GM23338 (cell line): ENCODE data around the gene RIN3. TPM values are rescaled to one million over a fixed set of nuclear protein-coding genes. Genes with fewer than 3 reads are reported as not detected.

Source experiments
- ATAC-seq: fragments of 200-7000 bp; cut with Tn5 transposase; 3 replicates; pipeline ENCODE4 v1.9.1; 2020
- DNase-seq: peaks from one replicate; pipeline ENCODE4 v3.0.0-alpha.2; 2015; ENCODE audit warnings: low spot score
- H2AFZ ChIP-seq: fragments of 200-600 bp; sonication (generic); 2 replicates; pipeline ENCODE4 v1.8.0; 2016; ENCODE audit warnings: antibody characterized with exemption, mild to moderate bottlenecking, moderate library complexity
- H3F3A ChIP-seq: fragments of 200-600 bp; sonication (generic); replicated peaks from 2 replicates; pipeline ENCODE4 v1.8.0; 2017; ENCODE audit warnings: antibody characterized with exemption, mixed run types, low read depth
- H3K27ac ChIP-seq: fragments of 200-600 bp; sonication (generic); 2 replicates; pipeline ENCODE4 v1.6.1; 2016; ENCODE audit warnings: low read depth
- H3K27me3 ChIP-seq: fragments of 200-600 bp; sonication (generic); 2 replicates; pipeline ENCODE4 v1.8.0; 2016; ENCODE audit warnings: mild to moderate bottlenecking, mixed run types, moderate library complexity; ENCODE audit not compliant: insufficient read depth
- H3K36me3 ChIP-seq: fragments of 200-600 bp; sonication (generic); 2 replicates; pipeline ENCODE4 v1.8.0; 2016; ENCODE audit warnings: mild to moderate bottlenecking; ENCODE audit not compliant: insufficient read depth
- H3K4me1 ChIP-seq: fragments of 200-600 bp; sonication (generic); 2 replicates; pipeline ENCODE4 v1.8.0; 2016; ENCODE audit warnings: mild to moderate bottlenecking, moderate library complexity; ENCODE audit not compliant: insufficient read depth
- H3K4me2 ChIP-seq: fragments of 200-600 bp; sonication (generic); 2 replicates; pipeline ENCODE4 v1.7.1; 2017; ENCODE audit warnings: mixed run types
- H3K4me3 ChIP-seq: fragments of 200-600 bp; sonication (generic); 2 replicates; pipeline ENCODE4 v1.6.1; 2016; ENCODE audit warnings: mixed run types
- H3K79me2 ChIP-seq: fragments of 200-600 bp; sonication (generic); replicated peaks from 2 replicates; pipeline ENCODE4 v1.8.0; 2017; ENCODE audit warnings: mild to moderate bottlenecking; ENCODE audit not compliant: insufficient read depth
- H3K9me2 ChIP-seq: fragments of 200-600 bp; sonication (generic); 2 replicates; pipeline ENCODE4 v1.8.0; 2017; ENCODE audit not compliant: insufficient read depth
- H4K20me1 ChIP-seq: fragments of 200-600 bp; sonication (generic); replicated peaks from 2 replicates; pipeline ENCODE4 v1.8.0; 2017; ENCODE audit warnings: mild to moderate bottlenecking; ENCODE audit not compliant: insufficient read depth
- H3K27ac Mint-ChIP-seq: 2 replicates; pipeline ENCODE4 v1.8.0; 2020; ENCODE audit warnings: inconsistent platforms, mild to moderate bottlenecking, moderate library complexity, mixed read lengths
- H3K27me3 Mint-ChIP-seq: 3 replicates; pipeline ENCODE4 v1.8.0; 2022; ENCODE audit warnings: low read depth, mild to moderate bottlenecking, moderate library complexity, mixed read lengths, inconsistent platforms; ENCODE audit not compliant: insufficient read depth, poor library complexity
- H3K36me3 Mint-ChIP-seq: 3 replicates; pipeline ENCODE4 v1.8.0; 2021; ENCODE audit warnings: low read depth, mild to moderate bottlenecking, inconsistent platforms, moderate library complexity, mixed read lengths
- H3K4me1 Mint-ChIP-seq: 3 replicates; pipeline ENCODE4 v1.8.0; 2020; ENCODE audit warnings: mild to moderate bottlenecking, inconsistent platforms, mixed read lengths
- H3K4me3 Mint-ChIP-seq: 3 replicates; pipeline ENCODE4 v1.8.0; 2021; ENCODE audit warnings: moderate library complexity, mild to moderate bottlenecking, inconsistent platforms, mixed read lengths
- H3K9me3 Mint-ChIP-seq: 3 replicates; pipeline ENCODE4 v1.8.0; 2020; ENCODE audit warnings: moderate library complexity, mild to moderate bottlenecking, inconsistent platforms, mixed read lengths
- CTCF ChIP-seq, 2 experiments: fragments of 200-600 bp in 1 of 2; sonication (generic) in 1 of 2; conservative IDR thresholded peaks; 2 replicates each; pipeline versions ENCODE4 v1.5.1 to v1.6.1; 2016 to 2017; ENCODE audit warnings: antibody characterized with exemption in 2 of 2, low read depth in 2 of 2, mild to moderate bottlenecking in 2 of 2, moderate library complexity in 1 of 2
- ETS1 ChIP-seq: IDR thresholded peaks from 2 replicates; pipeline ENCODE4 v1.6.1; 2016; ENCODE audit warnings: antibody characterized with exemption
- EZH2phosphoT487 ChIP-seq: fragments of 200-600 bp; sonication (generic); IDR thresholded peaks from one replicate; pipeline ENCODE4 v1.8.1; 2018; ENCODE audit warnings: antibody characterized with exemption; ENCODE audit not compliant: unreplicated experiment
- JUNB ChIP-seq: IDR thresholded peaks from one replicate; pipeline ENCODE4 v1.6.1; 2016; ENCODE audit warnings: antibody characterized with exemption; ENCODE audit not compliant: unreplicated experiment
- NANOG ChIP-seq: IDR thresholded peaks from 2 replicates; pipeline ENCODE4 v1.6.1; 2016; ENCODE audit warnings: antibody characterized with exemption, borderline replicate concordance
- POLR2AphosphoS5 ChIP-seq: IDR thresholded peaks from 2 replicates; pipeline ENCODE4 v1.6.1; 2016; ENCODE audit warnings: antibody characterized with exemption, low read depth
- REST ChIP-seq: IDR thresholded peaks from one replicate; pipeline ENCODE4 v1.6.1; 2018; ENCODE audit warnings: antibody characterized with exemption; ENCODE audit not compliant: unreplicated experiment
- STAT1 ChIP-seq: IDR thresholded peaks from one replicate; pipeline ENCODE4 v1.6.1; 2016; ENCODE audit warnings: antibody characterized with exemption; ENCODE audit not compliant: unreplicated experiment
- ZNF114 ChIP-seq: fragments of 250-450 bp; sonication (Bioruptor Pico); IDR thresholded peaks from 2 replicates; pipeline ENCODE4 v1.5.0; 2020; ENCODE audit warnings: mild to moderate bottlenecking, moderate library complexity
- ZNF331 ChIP-seq: fragments of 250-450 bp; sonication (Bioruptor Pico); IDR thresholded peaks from 2 replicates; pipeline ENCODE4 v1.5.0; 2020; ENCODE audit warnings: low read depth, mild to moderate bottlenecking, moderate library complexity
- polyA plus RNA-seq: library from polyadenylated mRNA; unstranded; fragments of >200 nt; fragmentation: Nextera tagmentation; extraction: Ambion mirVana; gene quantifications from 2 replicates; pipeline ENCODE4 v1.2.1, GENCODE V29; 2016
- total RNA-seq: library from RNA; depleted of rRNA; stranded (reverse); fragments of >200 nt; shearing (Covaris generic); gene quantifications from 2 replicates; pipeline ENCODE4 v1.2.3, GENCODE V29; 2014
- TF ChIP-seq, protein P1 (sequence below): fragments of 250-450 bp; sonication (Bioruptor Pico); IDR thresholded peaks from 2 replicates; pipeline ENCODE4 v1.5.0; 2020; ENCODE audit warnings: mild to moderate bottlenecking, moderate library complexity

RIN3 gene
- total and polyA plus RNA-seq, 2 experiments from 2014 or later, result 0.97 to 1.5 TPM

DNA sequence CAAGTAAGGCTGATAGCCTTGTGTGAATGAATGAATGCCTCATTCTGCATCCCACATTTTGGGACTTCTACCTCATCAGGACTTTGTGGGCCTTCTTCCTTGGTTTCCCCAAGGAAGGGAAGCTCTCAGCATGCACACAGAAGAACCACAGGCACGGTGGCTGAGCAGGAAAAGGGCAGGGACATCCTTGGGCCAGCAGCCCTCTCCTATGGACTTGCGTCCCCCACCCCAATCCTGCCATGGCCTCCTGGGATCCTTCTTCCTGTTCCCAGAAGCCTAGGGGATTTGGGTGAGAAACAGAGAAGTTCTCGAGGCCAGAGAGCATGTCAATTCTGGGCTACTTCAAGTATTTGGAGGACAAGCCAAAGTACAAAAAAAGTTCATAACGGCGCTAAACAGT, 165.2 kb downstream of the RIN3 start (continued):
- TF ChIP-seq, protein P1, sequence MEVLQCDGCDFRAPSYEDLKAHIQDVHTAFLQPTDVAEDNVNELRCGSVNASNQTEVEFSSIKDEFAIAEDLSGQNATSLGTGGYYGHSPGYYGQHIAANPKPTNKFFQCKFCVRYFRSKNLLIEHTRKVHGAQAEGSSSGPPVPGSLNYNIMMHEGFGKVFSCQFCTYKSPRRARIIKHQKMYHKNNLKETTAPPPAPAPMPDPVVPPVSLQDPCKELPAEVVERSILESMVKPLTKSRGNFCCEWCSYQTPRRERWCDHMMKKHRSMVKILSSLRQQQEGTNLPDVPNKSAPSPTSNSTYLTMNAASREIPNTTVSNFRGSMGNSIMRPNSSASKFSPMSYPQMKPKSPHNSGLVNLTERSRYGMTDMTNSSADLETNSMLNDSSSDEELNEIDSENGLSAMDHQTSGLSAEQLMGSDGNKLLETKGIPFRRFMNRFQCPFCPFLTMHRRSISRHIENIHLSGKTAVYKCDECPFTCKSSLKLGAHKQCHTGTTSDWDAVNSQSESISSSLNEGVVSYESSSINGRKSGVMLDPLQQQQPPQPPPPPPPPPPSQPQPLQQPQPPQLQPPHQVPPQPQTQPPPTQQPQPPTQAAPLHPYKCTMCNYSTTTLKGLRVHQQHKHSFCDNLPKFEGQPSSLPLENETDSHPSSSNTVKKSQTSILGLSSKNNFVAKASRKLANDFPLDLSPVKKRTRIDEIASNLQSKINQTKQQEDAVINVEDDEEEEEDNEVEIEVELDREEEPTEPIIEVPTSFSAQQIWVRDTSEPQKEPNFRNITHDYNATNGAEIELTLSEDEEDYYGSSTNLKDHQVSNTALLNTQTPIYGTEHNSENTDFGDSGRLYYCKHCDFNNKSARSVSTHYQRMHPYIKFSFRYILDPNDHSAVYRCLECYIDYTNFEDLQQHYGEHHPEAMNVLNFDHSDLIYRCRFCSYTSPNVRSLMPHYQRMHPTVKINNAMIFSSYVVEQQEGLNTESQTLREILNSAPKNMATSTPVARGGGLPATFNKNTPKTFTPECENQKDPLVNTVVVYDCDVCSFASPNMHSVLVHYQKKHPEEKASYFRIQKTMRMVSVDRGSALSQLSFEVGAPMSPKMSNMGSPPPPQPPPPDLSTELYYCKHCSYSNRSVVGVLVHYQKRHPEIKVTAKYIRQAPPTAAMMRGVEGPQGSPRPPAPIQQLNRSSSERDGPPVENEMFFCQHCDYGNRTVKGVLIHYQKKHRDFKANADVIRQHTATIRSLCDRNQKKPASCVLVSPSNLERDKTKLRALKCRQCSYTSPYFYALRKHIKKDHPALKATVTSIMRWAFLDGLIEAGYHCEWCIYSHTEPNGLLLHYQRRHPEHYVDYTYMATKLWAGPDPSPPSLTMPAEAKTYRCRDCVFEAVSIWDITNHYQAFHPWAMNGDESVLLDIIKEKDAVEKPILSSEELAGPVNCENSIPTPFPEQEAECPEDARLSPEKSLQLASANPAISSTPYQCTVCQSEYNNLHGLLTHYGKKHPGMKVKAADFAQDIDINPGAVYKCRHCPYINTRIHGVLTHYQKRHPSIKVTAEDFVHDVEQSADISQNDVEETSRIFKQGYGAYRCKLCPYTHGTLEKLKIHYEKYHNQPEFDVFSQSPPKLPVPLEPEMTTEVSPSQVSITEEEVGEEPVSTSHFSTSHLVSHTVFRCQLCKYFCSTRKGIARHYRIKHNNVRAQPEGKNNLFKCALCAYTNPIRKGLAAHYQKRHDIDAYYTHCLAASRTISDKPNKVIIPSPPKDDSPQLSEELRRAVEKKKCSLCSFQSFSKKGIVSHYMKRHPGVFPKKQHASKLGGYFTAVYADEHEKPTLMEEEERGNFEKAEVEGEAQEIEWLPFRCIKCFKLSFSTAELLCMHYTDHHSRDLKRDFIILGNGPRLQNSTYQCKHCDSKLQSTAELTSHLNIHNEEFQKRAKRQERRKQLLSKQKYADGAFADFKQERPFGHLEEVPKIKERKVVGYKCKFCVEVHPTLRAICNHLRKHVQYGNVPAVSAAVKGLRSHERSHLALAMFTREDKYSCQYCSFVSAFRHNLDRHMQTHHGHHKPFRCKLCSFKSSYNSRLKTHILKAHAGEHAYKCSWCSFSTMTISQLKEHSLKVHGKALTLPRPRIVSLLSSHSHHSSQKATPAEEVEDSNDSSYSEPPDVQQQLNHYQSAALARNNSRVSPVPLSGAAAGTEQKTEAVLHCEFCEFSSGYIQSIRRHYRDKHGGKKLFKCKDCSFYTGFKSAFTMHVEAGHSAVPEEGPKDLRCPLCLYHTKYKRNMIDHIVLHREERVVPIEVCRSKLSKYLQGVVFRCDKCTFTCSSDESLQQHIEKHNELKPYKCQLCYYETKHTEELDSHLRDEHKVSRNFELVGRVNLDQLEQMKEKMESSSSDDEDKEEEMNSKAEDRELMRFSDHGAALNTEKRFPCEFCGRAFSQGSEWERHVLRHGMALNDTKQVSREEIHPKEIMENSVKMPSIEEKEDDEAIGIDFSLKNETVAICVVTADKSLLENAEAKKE, result no peak
- TF ChIP-seq POLR2AphosphoS5 (no peak), NANOG (no peak), ZNF114 (CRISPR knock-in tag) (no peak), EZH2phosphoT487 (no peak), JUNB (no peak)

DNA sequence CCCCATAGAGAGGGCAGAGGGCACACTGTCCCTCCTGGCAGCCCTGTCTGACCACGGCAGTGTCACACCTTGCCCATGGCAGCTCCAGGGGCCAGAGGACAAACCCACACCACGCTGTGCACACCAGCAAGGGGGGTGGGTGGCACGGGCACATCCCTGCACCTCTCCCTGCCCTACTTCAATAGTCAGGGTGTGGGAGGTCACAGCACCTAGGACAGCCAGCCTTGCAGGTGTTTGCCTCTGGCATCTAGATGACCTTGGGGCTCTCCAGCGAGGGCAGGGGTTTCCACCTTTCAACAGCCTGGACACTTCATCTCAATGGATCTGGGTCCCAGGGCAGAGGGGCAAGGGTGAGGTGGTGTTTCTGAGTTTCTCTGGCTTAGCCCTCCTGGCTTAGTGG, 165.7 kb downstream of the RIN3 start:
- H3K4me3 ChIP-seq, result no peak overlapping the region
- H3K4me2 ChIP-seq, result no peak overlapping the region
- DNase-seq (no peak), ATAC-seq (no peak)
- H3K27me3 Mint-ChIP-seq, result peaks cover 4% of the 10 kb centered on the region
- no peaks in the 10 kb centered on the region for H3K27me3 ChIP-seq
- H3K9me2 ChIP-seq, result no peaks in the 10 kb centered on the region
- H4K20me1 ChIP-seq, result no peaks in the 10 kb centered on the region
- no peaks in the 10 kb centered on the region for H3K79me2 ChIP-seq
- no peak overlapping the region for H3K4me3 Mint-ChIP-seq
- H2AFZ ChIP-seq, result no peak overlapping the region
- no peaks in the 10 kb centered on the region for H3F3A ChIP-seq
- H3K9me3 Mint-ChIP-seq, result no peaks in the 10 kb centered on the region; the same call in 2 of the 3 replicates
- H3K27ac ChIP-seq, result no peak overlapping the region
- H3K4me1 Mint-ChIP-seq, result no peaks in the 10 kb centered on the region
- H3K4me1 ChIP-seq, result no peaks in the 10 kb centered on the region
- H3K36me3 Mint-ChIP-seq, result no peaks in the 10 kb centered on the region
- H3K36me3 ChIP-seq, result no peaks in the 10 kb centered on the region
- no peak overlapping the region for H3K27ac Mint-ChIP-seq
- TF ChIP-seq ZNF331 (CRISPR knock-in tag), result no peak
- no peak for TF ChIP-seq STAT1
- no peak for TF ChIP-seq ETS1
- TF ChIP-seq CTCF (conservative IDR thresholded peaks at IDR 0.05; ENCODE audit: low read depth in 2 of 2), result no peak
- no peak for TF ChIP-seq NANOG
- no peak for TF ChIP-seq REST
- no peak for TF ChIP-seq JUNB
- TF ChIP-seq ZNF114 (CRISPR knock-in tag), result no peak
